ENCODE measurements around the gene ETV1.

ETV1 gene

DNA sequence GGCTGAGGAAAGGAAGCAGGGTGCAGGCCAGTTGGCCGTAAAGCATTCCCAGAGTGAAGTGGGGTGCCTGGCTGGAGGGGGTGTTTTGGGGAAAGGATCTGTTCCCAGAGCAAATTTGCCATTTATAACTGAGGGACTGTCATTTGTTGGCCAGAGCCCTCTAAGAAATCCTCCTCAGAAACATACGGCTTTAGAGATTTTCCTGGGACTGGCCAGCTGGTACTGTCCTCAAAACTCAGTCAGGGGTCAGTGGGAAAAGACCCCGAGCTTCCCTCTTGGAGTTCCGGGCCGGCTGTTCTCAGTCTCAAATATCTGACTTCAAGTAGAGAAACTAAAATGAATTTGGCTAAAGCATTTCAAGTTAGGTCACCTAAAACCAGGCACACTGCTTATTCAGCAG is 55.9 kb downstream of the ETV1 start:
- H3K4me3 ChIP-seq (replicated peaks; ENCODE audit: insufficient read depth, low read length), result no peak overlapping the region
- no peaks in the 10 kb centered on the region for H3K27me3 ChIP-seq (ENCODE audit: insufficient read depth, poor library complexity, severe bottlenecking)
- no peak for DNase-seq (ENCODE audit: low read depth in 1 of 2, low spot score in 1 of 2)
- TF ChIP-seq POLR2AphosphoS5 (IDR thresholded peaks at IDR 0.05; ENCODE audit: low read depth) (no peak), GABPA (IDR thresholded peaks at IDR 0.05; ENCODE audit: low read depth) (no peak), SPI1 (IDR thresholded peaks at IDR 0.05; ENCODE audit: borderline replicate concordance, low read depth) (no peak)
- TF ChIP-seq, protein P1, sequence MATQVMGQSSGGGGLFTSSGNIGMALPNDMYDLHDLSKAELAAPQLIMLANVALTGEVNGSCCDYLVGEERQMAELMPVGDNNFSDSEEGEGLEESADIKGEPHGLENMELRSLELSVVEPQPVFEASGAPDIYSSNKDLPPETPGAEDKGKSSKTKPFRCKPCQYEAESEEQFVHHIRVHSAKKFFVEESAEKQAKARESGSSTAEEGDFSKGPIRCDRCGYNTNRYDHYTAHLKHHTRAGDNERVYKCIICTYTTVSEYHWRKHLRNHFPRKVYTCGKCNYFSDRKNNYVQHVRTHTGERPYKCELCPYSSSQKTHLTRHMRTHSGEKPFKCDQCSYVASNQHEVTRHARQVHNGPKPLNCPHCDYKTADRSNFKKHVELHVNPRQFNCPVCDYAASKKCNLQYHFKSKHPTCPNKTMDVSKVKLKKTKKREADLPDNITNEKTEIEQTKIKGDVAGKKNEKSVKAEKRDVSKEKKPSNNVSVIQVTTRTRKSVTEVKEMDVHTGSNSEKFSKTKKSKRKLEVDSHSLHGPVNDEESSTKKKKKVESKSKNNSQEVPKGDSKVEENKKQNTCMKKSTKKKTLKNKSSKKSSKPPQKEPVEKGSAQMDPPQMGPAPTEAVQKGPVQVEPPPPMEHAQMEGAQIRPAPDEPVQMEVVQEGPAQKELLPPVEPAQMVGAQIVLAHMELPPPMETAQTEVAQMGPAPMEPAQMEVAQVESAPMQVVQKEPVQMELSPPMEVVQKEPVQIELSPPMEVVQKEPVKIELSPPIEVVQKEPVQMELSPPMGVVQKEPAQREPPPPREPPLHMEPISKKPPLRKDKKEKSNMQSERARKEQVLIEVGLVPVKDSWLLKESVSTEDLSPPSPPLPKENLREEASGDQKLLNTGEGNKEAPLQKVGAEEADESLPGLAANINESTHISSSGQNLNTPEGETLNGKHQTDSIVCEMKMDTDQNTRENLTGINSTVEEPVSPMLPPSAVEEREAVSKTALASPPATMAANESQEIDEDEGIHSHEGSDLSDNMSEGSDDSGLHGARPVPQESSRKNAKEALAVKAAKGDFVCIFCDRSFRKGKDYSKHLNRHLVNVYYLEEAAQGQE (IDR thresholded peaks at IDR 0.05; ENCODE audit: insufficient replicate concordance, low read depth), result no peak
- TF ChIP-seq, protein P2, sequence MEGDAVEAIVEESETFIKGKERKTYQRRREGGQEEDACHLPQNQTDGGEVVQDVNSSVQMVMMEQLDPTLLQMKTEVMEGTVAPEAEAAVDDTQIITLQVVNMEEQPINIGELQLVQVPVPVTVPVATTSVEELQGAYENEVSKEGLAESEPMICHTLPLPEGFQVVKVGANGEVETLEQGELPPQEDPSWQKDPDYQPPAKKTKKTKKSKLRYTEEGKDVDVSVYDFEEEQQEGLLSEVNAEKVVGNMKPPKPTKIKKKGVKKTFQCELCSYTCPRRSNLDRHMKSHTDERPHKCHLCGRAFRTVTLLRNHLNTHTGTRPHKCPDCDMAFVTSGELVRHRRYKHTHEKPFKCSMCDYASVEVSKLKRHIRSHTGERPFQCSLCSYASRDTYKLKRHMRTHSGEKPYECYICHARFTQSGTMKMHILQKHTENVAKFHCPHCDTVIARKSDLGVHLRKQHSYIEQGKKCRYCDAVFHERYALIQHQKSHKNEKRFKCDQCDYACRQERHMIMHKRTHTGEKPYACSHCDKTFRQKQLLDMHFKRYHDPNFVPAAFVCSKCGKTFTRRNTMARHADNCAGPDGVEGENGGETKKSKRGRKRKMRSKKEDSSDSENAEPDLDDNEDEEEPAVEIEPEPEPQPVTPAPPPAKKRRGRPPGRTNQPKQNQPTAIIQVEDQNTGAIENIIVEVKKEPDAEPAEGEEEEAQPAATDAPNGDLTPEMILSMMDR (IDR thresholded peaks at IDR 0.05; ENCODE audit: insufficient read depth, low read length), result no peak
- H3K27ac ChIP-seq (replicated peaks), result no peak overlapping the region

DNA sequence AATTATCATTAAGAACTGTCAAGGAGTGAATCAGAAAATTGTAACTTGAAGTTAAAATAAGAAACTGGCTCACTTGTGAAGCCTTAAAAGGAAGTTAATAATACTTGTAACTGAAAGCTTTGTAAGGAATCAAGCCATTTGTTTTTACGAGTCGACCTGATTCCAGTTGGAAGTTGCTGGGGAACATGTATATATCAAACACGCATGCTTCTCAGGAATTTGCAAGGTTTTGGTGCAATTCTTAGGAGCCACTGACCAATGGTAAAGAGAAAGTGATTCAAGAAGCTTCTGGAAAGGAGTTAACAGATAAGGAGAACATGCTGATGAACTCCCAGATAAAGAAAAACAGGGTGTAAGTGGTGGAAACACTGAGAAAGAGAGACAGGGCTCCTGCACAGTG is 56.4 kb downstream of the ETV1 start:
- no peak overlapping the region for H3K27ac ChIP-seq (replicated peaks)
- no peaks in the 10 kb centered on the region for H3K27me3 ChIP-seq (ENCODE audit: insufficient read depth, poor library complexity, severe bottlenecking)
- no peak for TF ChIP-seq POLR2AphosphoS5 (IDR thresholded peaks at IDR 0.05; ENCODE audit: low read depth)
- TF ChIP-seq, protein P1 (IDR thresholded peaks at IDR 0.05; ENCODE audit: insufficient replicate concordance, low read depth), result no peak
- no peak for TF ChIP-seq GABPA (IDR thresholded peaks at IDR 0.05; ENCODE audit: low read depth)
- no peak for TF ChIP-seq SPI1 (IDR thresholded peaks at IDR 0.05; ENCODE audit: borderline replicate concordance, low read depth)
- TF ChIP-seq, protein P2 (IDR thresholded peaks at IDR 0.05; ENCODE audit: insufficient read depth, low read length), result no peak
- no peak for DNase-seq (ENCODE audit: low read depth in 1 of 2, low spot score in 1 of 2)
- no peak overlapping the region for H3K4me3 ChIP-seq (replicated peaks; ENCODE audit: insufficient read depth, low read length)

DNA sequence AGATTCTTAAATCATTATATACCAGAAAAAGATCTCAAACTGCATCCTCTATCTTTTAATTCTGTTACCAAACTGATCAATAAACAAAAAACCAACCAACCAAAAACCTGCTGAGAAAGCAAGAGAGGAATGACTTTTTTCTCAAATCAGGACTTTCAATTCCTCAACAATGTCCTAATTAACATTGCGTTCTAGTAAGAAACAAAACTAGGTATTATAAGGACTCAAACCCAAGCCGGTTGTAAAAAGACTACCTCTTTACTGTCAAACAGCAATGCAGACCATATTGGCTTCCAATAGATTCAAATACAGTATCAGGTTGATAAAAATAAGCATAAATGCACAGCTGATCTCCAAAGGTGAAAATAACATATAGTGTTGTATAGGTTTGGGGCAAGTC is 57.3 kb downstream of the ETV1 start:
- Histone ChIP-seq H3K27me3 (ENCODE audit: insufficient read depth, poor library complexity, severe bottlenecking) (no peaks in the 10 kb centered on the region), H3K27ac (replicated peaks) (no peak overlapping the region), H3K4me3 (replicated peaks; ENCODE audit: insufficient read depth, low read length) (no peak overlapping the region)
- TF ChIP-seq, protein P1 (IDR thresholded peaks at IDR 0.05; ENCODE audit: insufficient replicate concordance, low read depth), result no peak
- TF ChIP-seq GABPA (IDR thresholded peaks at IDR 0.05; ENCODE audit: low read depth) (no peak), POLR2AphosphoS5 (IDR thresholded peaks at IDR 0.05; ENCODE audit: low read depth) (no peak), SPI1 (IDR thresholded peaks at IDR 0.05; ENCODE audit: borderline replicate concordance, low read depth) (no peak)
- TF ChIP-seq, protein P2 (IDR thresholded peaks at IDR 0.05; ENCODE audit: insufficient read depth, low read length), result no peak
- DNase-seq (ENCODE audit: low read depth in 1 of 2, low spot score in 1 of 2), result no peak
